Measurements from ENCODE around the gene SMYD3.

- no peak for TF ChIP-seq CTCF (IDR thresholded peaks at IDR 0.05)
- TF ChIP-seq POLR2A (IDR thresholded peaks at IDR 0.05) = no peak
Observed at GRCh38 chr1:246267896-246268295, 239.2 kb downstream of the SMYD3 start.

All from heart left ventricle (tissue), 13 donors.